Adrenal gland (tissue), 5 donors: ENCODE results near the gene NUMBL.

ENCODE experiments used
- CTCF ChIP-seq, 6 experiments: fragments of 450-650 bp in 4 of 6; fragments of 200-600 bp in 2 of 6; sonication (generic) in 1 of 6; IDR thresholded peaks; 1 replicate in 5 of 6; 2 replicates in 1 of 6; pipeline versions ENCODE4 v1.5.1 to v1.8.0; 2016 to 2021; ENCODE audit warnings: antibody characterized with exemption in 6 of 6, mild to moderate bottlenecking in 2 of 6, moderate library complexity in 1 of 6
- POLR2A ChIP-seq, 2 donors: fragments of 450-650 bp; IDR thresholded peaks; one replicate each; pipeline ENCODE4 v1.6.1; 2017; ENCODE audit warnings: antibody characterized with exemption in 2 of 2, mild to moderate bottlenecking in 2 of 2, moderate library complexity in 1 of 2
- donor health status: DM: no; HTN: no; CAD: no.

GRCh38 chr19:40704491-40705361 is 14.3 kb upstream of the NUMBL start:
- TF ChIP-seq CTCF (IDR thresholded peaks at IDR 0.05) = no peak
- no peak for TF ChIP-seq POLR2A (IDR thresholded peaks at IDR 0.05)
